ENCODE measurements around the gene PCDHGA8. TPM values are rescaled to one million over a fixed set of nuclear protein-coding genes. Genes with fewer than 3 reads are reported as not detected.
"Not testable (repeated sequence)": the region's sequence is repeated elsewhere in the genome, so short reads cannot be mapped to it uniquely, and the experiment has no call there.

Gene PCDHGA8
- total and polyA plus RNA-seq, 2 donors: 0.25 to 9.1 TPM

GRCh38 chr5:141360685-141361084 is 31.7 kb upstream of the PCDHGA8 start:
- H3K4me1 ChIP-seq (ENCODE audit: insufficient read depth): no peaks in the 10 kb centered on the region
- no peaks in the 10 kb centered on the region for H3K36me3 ChIP-seq (ENCODE audit: insufficient read depth)
- WGBS: 32% methylated on average over 15 of the region's 15 CpGs
- no peak for DNase-seq (ENCODE audit: extremely low spot score)
- no peak overlapping the region for H3K4me3 ChIP-seq (ENCODE audit: low read depth, low read length)
- no peak overlapping the region for H3K27ac ChIP-seq (ENCODE audit: low read depth)

- no peak for DNase-seq (ENCODE audit: extremely low spot score)
- H3K27ac ChIP-seq (ENCODE audit: low read depth): no peak overlapping the region
- no peaks in the 10 kb centered on the region for H3K36me3 ChIP-seq (ENCODE audit: insufficient read depth)
- H3K4me1 ChIP-seq (ENCODE audit: insufficient read depth): no peaks in the 10 kb centered on the region
- no peak overlapping the region for H3K4me3 ChIP-seq (ENCODE audit: low read depth, low read length)
Observed at GRCh38 chr5:141362719-141363118, 29.7 kb upstream of the PCDHGA8 start.

GRCh38 chr5:141363952-141364660 is 28.3 kb upstream of the PCDHGA8 start, which contains the start of gene PCDHGA5:
Gene PCDHGA5, plus strand, starts transcription at chr5:141364162. Its CDS starts 169 bp downstream, at chr5:141364331.
- Histone ChIP-seq H3K27ac (ENCODE audit: low read depth) (no peak within 1 kb of the TSS), H3K4me3 (ENCODE audit: low read depth, low read length) (peak within 1 kb of the TSS; percentile 2), H3K36me3 (ENCODE audit: insufficient read depth) (no peaks in the 10 kb centered on the region), H3K4me1 (ENCODE audit: insufficient read depth) (no peaks in the 10 kb centered on the region)
- 15% methylated on average over 34 of the region's 34 CpGs for whole genome bisulfite sequencing
- DNase-seq (ENCODE audit: extremely low spot score): no peak

GRCh38 chr5:141366016-141366896 is 26.2 kb upstream of the PCDHGA8 start:
- WGBS: 35% methylated on average over 46 of the region's 46 CpGs
- H3K36me3 ChIP-seq (ENCODE audit: insufficient read depth): no peaks in the 10 kb centered on the region
- DNase-seq (ENCODE audit: extremely low spot score): no peak
- no peaks in the 10 kb centered on the region for H3K4me1 ChIP-seq (ENCODE audit: insufficient read depth)
- no peak overlapping the region for H3K27ac ChIP-seq (ENCODE audit: low read depth)
- no peak overlapping the region for H3K4me3 ChIP-seq (ENCODE audit: low read depth, low read length)

- no peak for DNase-seq (ENCODE audit: extremely low spot score)
- Histone ChIP-seq H3K27ac (ENCODE audit: low read depth) (no peak within 1 kb of the TSS), H3K4me3 (ENCODE audit: low read depth, low read length) (no peak within 1 kb of the TSS), H3K4me1 (ENCODE audit: insufficient read depth) (no peaks in the 10 kb centered on the region), H3K36me3 (ENCODE audit: insufficient read depth) (no peaks in the 10 kb centered on the region)
- 17% methylated on average over 32 of the region's 32 CpGs for WGBS
Observed at GRCh38 chr5:141369994-141370848, 22.2 kb upstream of the PCDHGA8 start, which contains the start of gene PCDHGB3. Gene PCDHGB3, plus strand, starts transcription at chr5:141370242. Its CDS starts 153 bp downstream, at chr5:141370395.

GRCh38 chr5:141371572-141372475 is 20.6 kb upstream of the PCDHGA8 start:
- H3K4me1 ChIP-seq (ENCODE audit: insufficient read depth): no peaks in the 10 kb centered on the region
- no peak overlapping the region for H3K4me3 ChIP-seq (ENCODE audit: low read depth, low read length)
- H3K36me3 ChIP-seq (ENCODE audit: insufficient read depth): no peaks in the 10 kb centered on the region
- DNase-seq (ENCODE audit: extremely low spot score): no peak
- WGBS: 32% methylated on average over 69 of the region's 69 CpGs
- no peak overlapping the region for H3K27ac ChIP-seq (ENCODE audit: low read depth)

GRCh38 chr5:141373673-141374317 is 18.6 kb upstream of the PCDHGA8 start, which contains the start of gene PCDHGA6:
Gene PCDHGA6, plus strand, starts transcription at chr5:141373891. Its CDS starts 193 bp downstream, at chr5:141374084.
- Histone ChIP-seq H3K4me3 (ENCODE audit: low read depth, low read length) (no peak within 1 kb of the TSS), H3K27ac (ENCODE audit: low read depth) (no peak within 1 kb of the TSS), H3K4me1 (ENCODE audit: insufficient read depth) (no peaks in the 10 kb centered on the region), H3K36me3 (ENCODE audit: insufficient read depth) (peaks cover 1% of the 10 kb centered on the region)
- 11% methylated on average over 27 of the region's 27 CpGs for WGBS
- no peak for DNase-seq (ENCODE audit: extremely low spot score)

- H3K27ac ChIP-seq (ENCODE audit: low read depth): no peak overlapping the region
- no peak overlapping the region for H3K4me3 ChIP-seq (ENCODE audit: low read depth, low read length)
- no peak for DNase-seq (ENCODE audit: extremely low spot score)
- H3K36me3 ChIP-seq (ENCODE audit: insufficient read depth): peaks cover 1% of the 10 kb centered on the region
- 59% methylated on average over 14 of the region's 14 CpGs for WGBS
- no peaks in the 10 kb centered on the region for H3K4me1 ChIP-seq (ENCODE audit: insufficient read depth)
Observed at GRCh38 chr5:141374627-141375026, 17.8 kb upstream of the PCDHGA8 start.

GRCh38 chr5:141375444-141376155 is 16.8 kb upstream of the PCDHGA8 start:
- not testable (repeated sequence) for H3K4me1 ChIP-seq (ENCODE audit: insufficient read depth); H3K4me3 ChIP-seq (ENCODE audit: low read depth, low read length); DNase-seq (ENCODE audit: extremely low spot score); H3K36me3 ChIP-seq (ENCODE audit: insufficient read depth); H3K27ac ChIP-seq (ENCODE audit: low read depth)
- WGBS: 49% methylated on average over 43 of the region's 48 CpGs

- no peak within 1 kb of the TSS for H3K4me3 ChIP-seq (ENCODE audit: low read depth, low read length)
- no peak for DNase-seq (ENCODE audit: extremely low spot score)
- no peaks in the 10 kb centered on the region for H3K4me1 ChIP-seq (ENCODE audit: insufficient read depth)
- 13% methylated on average over 37 of the region's 37 CpGs for WGBS
- H3K27ac ChIP-seq (ENCODE audit: low read depth): no peak within 1 kb of the TSS
- peaks cover 1% of the 10 kb centered on the region for H3K36me3 ChIP-seq (ENCODE audit: insufficient read depth)
Observed at GRCh38 chr5:141382469-141383294, 9.8 kb upstream of the PCDHGA8 start, which contains the start of gene PCDHGA7. Gene PCDHGA7, plus strand, starts transcription at chr5:141382742. Its CDS starts 158 bp downstream, at chr5:141382900.

GRCh38 chr5:141383345-141383744 is 9.1 kb upstream of the PCDHGA8 start:
- H3K27ac ChIP-seq (ENCODE audit: low read depth): no peak overlapping the region
- H3K4me3 ChIP-seq (ENCODE audit: low read depth, low read length): no peak overlapping the region
- 39% methylated on average over 21 of the region's 21 CpGs for WGBS
- no peaks in the 10 kb centered on the region for H3K4me1 ChIP-seq (ENCODE audit: insufficient read depth)
- DNase-seq (ENCODE audit: extremely low spot score): no peak
- no peaks in the 10 kb centered on the region for H3K36me3 ChIP-seq (ENCODE audit: insufficient read depth)

All from urinary bladder (tissue), 4 donors.